Measurements from ENCODE around the gene STAM.

STAM gene

GRCh38 chr10:17730667-17731066, 86.7 kb downstream of the STAM start:
- no peak for DNase-seq (ENCODE audit: low spot score)

DNA sequence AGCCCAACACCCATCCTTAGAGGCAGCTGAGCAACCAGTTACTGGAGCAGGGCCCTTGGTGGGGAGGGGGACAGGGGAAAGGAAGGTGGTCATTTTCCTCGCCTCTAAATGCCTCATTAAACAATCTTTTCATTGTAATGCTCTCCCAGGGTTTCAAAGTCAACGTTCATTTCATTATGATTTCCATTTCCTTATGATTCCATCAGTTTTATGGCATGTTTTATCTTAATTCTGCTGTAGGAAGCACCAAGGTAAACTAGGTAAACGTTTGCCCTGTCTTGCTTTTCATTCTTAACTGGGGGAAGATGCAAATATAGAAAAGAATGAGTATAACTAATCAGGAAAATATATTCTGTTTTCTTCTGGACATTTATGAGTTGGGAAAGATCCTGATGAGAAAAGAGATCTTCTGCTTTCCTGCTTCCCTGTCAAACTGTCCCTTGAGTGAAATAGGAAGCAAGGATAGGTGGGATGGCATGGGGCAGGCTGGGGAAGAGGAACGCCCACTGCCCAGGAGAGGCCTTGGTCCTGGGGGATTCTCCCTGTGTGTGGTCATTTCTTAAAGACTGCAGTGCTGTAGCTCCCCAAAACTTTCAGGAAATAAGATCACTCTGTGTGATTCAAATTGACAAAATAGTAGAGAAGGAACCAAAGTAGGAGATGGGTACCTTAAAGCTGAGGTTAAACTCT, 87.5 kb downstream of the STAM start:
- no peak for DNase-seq (ENCODE audit: low spot score)

- no peak for DNase-seq (ENCODE audit: low spot score)
These were observed 89.7 kb downstream of the STAM start for GRCh38 chr10:17733620-17734019.

DNA sequence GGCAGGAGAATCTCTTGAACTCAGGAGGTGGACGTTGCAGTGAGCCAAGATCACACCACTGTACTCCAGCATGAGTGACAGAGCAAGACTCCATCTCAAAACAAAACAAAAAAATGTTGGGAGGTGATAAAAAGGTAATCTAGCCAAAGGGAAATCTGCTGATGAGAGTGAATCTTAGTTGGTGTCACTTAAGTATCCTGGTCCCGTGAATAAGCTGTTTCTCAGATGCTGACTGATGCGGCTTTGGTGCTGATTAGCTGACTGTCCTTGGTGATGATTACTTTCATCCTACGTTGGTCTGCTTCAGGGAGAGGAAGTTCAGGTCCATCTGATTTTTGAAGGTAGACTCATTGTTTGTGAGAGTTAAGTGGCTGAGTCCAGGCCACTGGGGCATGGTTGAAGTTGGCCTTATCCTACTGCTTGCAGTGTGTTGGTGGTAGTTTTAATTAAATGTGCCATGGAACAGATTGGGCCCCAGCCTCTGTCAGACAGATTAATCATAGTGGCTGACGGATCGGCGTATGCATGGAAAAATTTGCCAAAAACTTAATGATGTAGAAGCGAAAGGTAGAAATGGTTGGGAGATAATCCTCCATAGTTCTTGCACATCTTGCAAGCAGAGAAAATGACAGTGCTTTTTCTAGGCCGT, 90.6 kb downstream of the STAM start:
- no peak for DNase-seq (ENCODE audit: low spot score)

- no peak for DNase-seq (ENCODE audit: low spot score)
These were observed 91.4 kb downstream of the STAM start for GRCh38 chr10:17735166-17735941.

- DNase-seq (ENCODE audit: low spot score), result no peak
These were observed 92.3 kb downstream of the STAM start for GRCh38 chr10:17736223-17736622.

DNA sequence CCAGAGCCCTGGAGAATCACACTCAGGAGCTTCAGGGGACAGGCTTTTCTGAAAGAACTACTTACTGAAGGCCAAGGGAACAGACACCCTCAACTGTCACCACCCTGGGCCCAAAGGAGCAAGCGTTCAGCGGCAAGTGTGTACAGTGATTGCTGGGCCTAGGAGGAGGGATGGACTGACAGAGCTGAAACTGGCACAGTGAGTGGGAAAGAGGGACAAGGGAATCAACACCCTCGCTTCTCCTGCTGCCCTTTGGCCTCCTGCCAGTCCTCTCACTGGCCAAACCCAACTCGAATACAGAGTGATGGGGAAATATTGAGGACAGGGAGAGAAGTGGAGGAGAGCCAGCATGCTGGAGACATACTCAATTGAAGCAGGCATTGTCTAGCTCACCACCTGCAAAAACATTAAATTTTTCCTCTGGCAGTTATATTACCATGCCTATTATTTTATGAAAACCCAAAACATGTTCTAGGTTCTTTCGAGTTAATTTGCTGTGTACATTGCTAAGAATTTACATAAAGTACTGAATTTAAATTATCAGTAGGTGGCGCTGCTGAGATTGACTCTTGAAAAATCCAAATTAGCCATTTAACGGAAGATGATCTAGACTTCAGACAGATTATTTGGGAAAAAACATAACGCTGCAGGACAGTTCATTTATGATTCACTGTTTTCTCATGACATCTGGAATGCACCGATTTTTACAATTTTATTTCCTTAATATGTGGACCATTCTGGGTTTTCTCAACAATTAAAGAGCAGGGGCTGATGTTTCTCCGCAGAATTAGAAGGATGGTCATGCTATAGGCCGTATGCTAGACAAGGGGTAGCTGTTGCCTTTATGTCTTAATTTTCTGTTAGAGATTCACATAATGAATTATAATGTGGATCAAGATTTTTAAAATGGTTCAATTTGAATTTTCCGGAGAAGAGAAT, 93.3 kb downstream of the STAM start:
- peak; percentile 37 for DNase-seq (ENCODE audit: low spot score)

DNA sequence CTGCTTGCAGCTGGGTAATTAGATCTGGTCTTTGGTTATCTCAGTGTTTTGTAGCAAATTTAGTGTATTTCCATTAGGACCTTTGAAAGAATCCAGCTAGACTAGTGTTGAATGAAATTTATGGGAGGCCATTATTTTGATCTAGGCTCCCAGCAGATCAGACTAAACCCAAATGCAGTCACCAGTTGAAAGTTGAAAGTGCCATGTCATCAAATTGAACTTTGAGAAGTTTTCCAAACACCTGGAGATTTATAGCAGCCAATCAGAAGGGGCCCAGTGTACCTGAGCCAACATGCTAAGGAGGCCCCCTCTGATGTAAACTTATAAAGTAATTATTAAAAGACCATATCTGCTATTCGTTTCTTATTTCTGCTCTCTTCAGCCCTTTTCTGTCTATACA, 96.7 kb downstream of the STAM start:
- DNase-seq (ENCODE audit: low spot score), result no peak

DNA sequence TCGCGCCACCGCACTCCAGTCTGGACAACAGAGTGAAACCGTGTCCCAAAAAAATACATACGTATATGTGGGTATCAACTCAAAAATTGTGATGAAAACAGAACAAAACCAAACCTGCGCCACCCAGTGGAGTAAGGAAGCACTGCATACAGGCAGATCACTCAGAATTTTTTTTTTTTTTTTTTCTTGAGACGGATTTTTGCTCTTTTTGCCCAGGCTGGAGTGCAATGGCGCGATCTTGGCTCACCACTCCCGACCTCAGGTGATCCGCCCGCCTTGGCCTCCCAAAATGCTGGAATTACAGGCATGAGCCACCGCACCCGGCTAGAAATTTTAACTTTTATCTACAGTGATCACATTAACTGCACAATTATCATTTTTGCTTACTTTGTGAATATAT, 99.0 kb downstream of the STAM start:
- DNase-seq (ENCODE audit: low spot score), result peak; percentile 66

DNA sequence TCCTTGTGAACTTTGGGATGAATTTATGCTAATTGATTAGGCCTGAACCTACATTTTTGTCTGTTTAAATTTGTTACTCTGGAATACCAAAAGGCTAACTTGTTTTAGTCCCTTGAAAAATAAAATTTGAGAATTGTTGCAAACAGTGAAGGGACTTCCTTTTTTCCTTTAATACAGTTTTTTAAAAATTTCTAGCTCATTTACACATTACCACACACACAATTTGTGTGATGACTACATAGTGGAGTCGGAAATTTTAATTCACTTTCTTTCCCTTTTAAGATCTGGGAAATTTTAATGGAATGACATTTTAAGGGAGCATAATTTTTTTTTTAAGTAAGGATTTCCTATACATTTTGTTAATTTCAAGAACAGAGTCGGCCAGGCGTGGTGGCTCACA, 99.5 kb downstream of the STAM start:
- DNase-seq (ENCODE audit: low spot score), result no peak

DNA sequence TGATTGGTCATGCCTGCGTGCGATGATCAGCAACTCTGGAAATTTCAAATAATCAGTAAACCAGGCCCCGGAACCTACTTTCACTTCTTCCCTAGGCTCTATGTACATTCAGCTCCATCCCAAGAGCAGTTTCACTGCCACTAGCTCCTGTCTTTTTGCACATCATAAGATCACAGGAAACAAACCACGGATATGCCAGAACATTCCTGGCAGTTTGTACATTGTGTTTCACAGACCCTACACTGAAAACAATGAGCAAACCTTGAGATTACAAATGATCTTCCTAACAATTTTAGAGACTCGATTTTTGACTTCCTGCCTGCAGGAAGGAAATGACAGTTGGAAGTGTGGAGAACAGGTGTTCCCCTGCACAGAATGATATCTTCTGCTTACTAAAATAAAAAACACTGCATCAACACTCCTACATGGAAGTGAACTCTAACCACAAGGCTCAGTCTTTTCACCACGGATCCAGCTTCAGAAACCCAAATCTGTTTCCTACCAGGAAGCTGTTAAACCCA, 100.5 kb downstream of the STAM start:
- DNase-seq (ENCODE audit: low spot score), result peak; percentile 4

GRCh38 chr10:17747883-17748550, 104.1 kb downstream of the STAM start:
- DNase-seq (ENCODE audit: low spot score), result no peak

- DNase-seq (ENCODE audit: low spot score), result no peak
These were observed 105.9 kb downstream of the STAM start for GRCh38 chr10:17749890-17750289.

DNA sequence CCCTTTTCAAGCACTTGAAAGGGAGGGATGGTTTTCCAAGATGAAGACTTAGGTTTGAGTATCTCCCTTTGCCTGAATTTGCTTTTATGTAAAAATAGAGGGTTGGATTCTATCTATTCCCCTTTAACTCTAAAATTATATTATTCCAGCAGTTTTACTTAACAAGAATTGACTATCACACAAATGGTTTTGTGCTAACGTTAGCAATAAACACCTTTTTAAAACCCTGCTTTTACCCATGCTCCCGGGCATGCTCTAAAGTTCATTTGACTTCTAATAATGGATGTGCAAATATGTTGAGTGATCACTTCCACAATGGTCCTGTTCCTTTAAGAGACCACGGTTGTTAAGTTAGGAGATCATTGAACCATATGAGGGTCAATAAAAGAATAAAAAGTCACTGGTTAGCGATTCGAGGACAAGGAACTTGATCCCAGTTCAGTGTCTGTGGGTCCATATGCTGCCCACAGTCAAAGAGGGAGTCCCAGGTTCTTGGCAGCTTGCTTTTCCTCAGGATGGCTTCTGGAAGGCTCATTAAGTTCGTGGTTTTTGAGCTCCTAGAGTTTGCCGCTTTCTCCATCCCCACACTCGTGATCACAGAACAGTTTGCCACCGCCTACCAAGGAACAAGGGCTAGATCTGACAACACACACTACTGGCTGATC, 108.0 kb downstream of the STAM start, which contains the start of gene TMEM236:
TMEM236 (plus strand) TSS at position 421 of the 665 bp plus-strand sequence; CDS start at position 516, 95 bp downstream.
- no peak for DNase-seq (ENCODE audit: low spot score)

DNA sequence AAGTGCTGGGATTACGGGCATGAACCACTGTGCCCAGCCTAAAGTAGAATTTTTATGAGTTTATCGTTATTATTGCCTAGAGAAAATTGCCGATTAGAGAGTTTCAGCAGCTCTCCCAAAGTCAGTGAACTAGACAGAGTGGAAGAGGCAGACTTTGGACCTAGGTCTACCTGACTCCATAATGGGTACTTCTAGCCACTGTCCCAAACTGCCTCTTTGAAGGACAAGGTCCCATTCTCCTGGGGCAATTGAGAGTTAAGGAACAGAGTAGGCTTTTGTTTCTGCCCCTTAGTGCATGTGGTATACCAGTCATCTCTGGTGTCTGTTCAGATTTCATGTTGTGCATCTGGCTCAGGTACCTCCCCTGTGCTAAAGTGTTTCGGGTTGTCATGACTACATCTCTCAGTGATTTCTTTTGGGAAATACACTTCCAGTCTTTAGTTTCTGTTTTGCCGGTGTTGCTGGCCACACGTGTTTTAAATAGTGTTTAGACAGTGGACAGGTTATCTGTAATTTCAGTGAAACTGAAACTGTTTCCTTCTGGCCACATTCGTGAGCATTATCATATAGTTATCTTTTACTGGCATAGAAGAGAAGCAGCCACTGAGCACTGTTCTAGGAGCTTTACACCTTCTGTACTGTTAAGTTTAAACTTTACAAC, 112.7 kb downstream of the STAM start:
- peak; percentile 4 for DNase-seq (ENCODE audit: low spot score)

GRCh38 chr10:17758200-17758599, 114.2 kb downstream of the STAM start:
- no peak for DNase-seq (ENCODE audit: low spot score)

DNA sequence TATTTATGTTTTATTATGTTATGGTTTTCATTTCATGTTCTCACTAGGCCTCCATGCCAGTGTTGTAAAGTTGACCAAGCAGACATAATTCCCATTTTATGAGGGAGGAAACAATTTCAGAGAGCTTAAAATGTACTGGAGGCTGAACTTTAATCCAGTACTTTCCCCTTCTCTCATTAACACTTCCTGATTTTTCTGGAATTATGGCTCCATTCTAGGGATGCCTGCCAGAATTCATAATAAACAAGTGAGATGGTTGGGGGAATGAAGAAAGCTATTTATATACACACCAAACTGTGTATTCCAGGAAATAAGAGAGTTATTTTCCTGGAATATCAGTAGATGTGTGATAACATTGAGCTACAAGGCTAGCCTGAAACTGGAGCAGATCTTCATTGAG, 114.9 kb downstream of the STAM start:
- DNase-seq (ENCODE audit: low spot score), result no peak

GRCh38 chr10:17764142-17764541, 120.2 kb downstream of the STAM start:
- DNase-seq (ENCODE audit: low spot score), result no peak

DNA sequence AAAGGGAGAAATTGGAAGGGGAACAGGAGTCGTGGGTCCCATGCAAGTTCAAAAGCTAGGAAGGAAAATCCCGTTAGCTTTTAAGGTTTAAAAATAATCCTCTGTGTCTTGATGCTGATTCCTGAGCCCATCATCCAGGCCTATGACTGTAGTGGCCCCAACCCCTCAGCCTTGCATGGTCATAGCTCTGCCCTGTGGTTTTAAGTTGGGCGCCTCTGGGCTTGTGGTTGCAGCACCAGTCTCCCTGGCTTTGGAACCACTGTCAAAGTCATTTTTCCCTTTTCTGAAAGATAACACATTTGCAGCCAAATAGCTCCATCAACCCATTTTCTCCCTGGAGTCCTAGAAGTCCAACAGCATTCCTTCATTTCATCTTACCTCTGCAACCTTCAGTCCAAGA, 121.7 kb downstream of the STAM start:
- DNase-seq (ENCODE audit: low spot score), result no peak
